HepG2 (cell line): ENCODE measurements around the gene ARMH1. TPM values are rescaled to one million over a fixed set of nuclear protein-coding genes. Genes with fewer than 3 reads are reported as not detected.

Experiments used
- GPBP1L1 ChIP-seq: sonication (generic); formaldehyde crosslinking; IDR thresholded peaks from 2 replicates; pipeline ENCODE4 v1.5.0; 2020; ENCODE audit warnings: mild to moderate bottlenecking, missing genetic modification reagents
- HIC2 ChIP-seq: sonication (generic); formaldehyde crosslinking; IDR thresholded peaks from 2 replicates; pipeline ENCODE4 v1.9.0; 2022; ENCODE audit warnings: low read depth, missing genetic modification reagents
- HOXA7 ChIP-seq: sonication (generic); formaldehyde crosslinking; IDR thresholded peaks from 2 replicates; pipeline ENCODE4 v1.8.1; 2022; ENCODE audit warnings: mild to moderate bottlenecking, missing genetic modification reagents, moderate library complexity
- IRF9 ChIP-seq: sonication (generic); formaldehyde crosslinking; IDR thresholded peaks from 2 replicates; pipeline ENCODE4 v1.8.0; 2022; ENCODE audit warnings: missing genetic modification reagents, mild to moderate bottlenecking, borderline replicate concordance
- MBNL3 ChIP-seq: fragments of 250-450 bp; sonication (Bioruptor Pico); conservative IDR thresholded peaks from 2 replicates; pipeline ENCODE4 v1.8.0; 2022; ENCODE audit warnings: mild to moderate bottlenecking, inconsistent platforms
- NFATC3 ChIP-seq: sonication (generic); formaldehyde crosslinking; IDR thresholded peaks from 2 replicates; pipeline ENCODE4 v1.5.1; 2020; ENCODE audit warnings: mild to moderate bottlenecking, missing genetic modification reagents
- ONECUT2 ChIP-seq: sonication (generic); formaldehyde crosslinking; IDR thresholded peaks from 2 replicates; pipeline ENCODE4 v1.4.0; 2020; ENCODE audit warnings: missing genetic modification reagents
- PHF5A ChIP-seq: IDR thresholded peaks from one replicate; pipeline ENCODE4 v1.6.1; 2018; ENCODE audit warnings: low read depth, missing genetic modification reagents; ENCODE audit not compliant: unreplicated experiment
- ZBTB8A ChIP-seq: sonication (generic); formaldehyde crosslinking; IDR thresholded peaks from 2 replicates; pipeline ENCODE4 v1.4.0; 2020; ENCODE audit warnings: mild to moderate bottlenecking, low read depth, missing genetic modification reagents, borderline replicate concordance
- ZFP1 ChIP-seq: IDR thresholded peaks from 2 replicates; pipeline ENCODE4 v1.6.1; 2016
- ZFP36L1 ChIP-seq: sonication (generic); formaldehyde crosslinking; IDR thresholded peaks from 2 replicates; pipeline ENCODE4 v1.8.0; 2022; ENCODE audit warnings: mild to moderate bottlenecking, missing genetic modification reagents, moderate library complexity
- ZMYM3 ChIP-seq: sonication (generic); formaldehyde crosslinking; IDR thresholded peaks from 2 replicates; pipeline ENCODE4 v1.5.1; 2020; ENCODE audit warnings: mild to moderate bottlenecking, missing genetic modification reagents
- ZNF251 ChIP-seq: sonication (generic); formaldehyde crosslinking; IDR thresholded peaks from 2 replicates; pipeline ENCODE4 v1.9.0; 2021; ENCODE audit warnings: mild to moderate bottlenecking, missing genetic modification reagents
- ZNF580 ChIP-seq: IDR thresholded peaks from 2 replicates; pipeline ENCODE4 v1.6.1; 2016; ENCODE audit warnings: low read depth, borderline replicate concordance
- ZNF780A ChIP-seq: sonication (generic); formaldehyde crosslinking; IDR thresholded peaks from 2 replicates; pipeline ENCODE4 v1.8.0; 2022; ENCODE audit warnings: mild to moderate bottlenecking, missing genetic modification reagents, moderate library complexity
- polyA plus RNA-seq, 8 experiments: library from polyadenylated mRNA; depleted of rRNA in 3 of 8; stranded (reverse) in 7 of 8; unstranded in 1 of 8; fragments of >200 nt; fragmentation: Illumina TruSeq in 4 of 8; extraction: Trizol in 4 of 8; gene quantifications; 2 replicates each; pipeline versions ENCODE4 v1.2.1 to v1.2.3, GENCODE V29; 2011 to 2016; ENCODE audit warnings: low read depth in 4 of 8, missing spikeins in 1 of 8, mixed read lengths in 1 of 8; ENCODE audit not compliant: insufficient read depth in 1 of 8
- total RNA-seq, 5 experiments: library from RNA; depleted of rRNA; stranded (reverse); fragments of >200 nt; fragmentation: Illumina TruSeq; extraction: Trizol; gene quantifications; 2 replicates each; pipeline ENCODE4 v1.2.3, GENCODE V29; 2016; ENCODE audit warnings: low read depth in 1 of 5
- TF ChIP-seq, protein P1 (sequence below): sonication (generic); formaldehyde crosslinking; IDR thresholded peaks from 2 replicates; pipeline ENCODE4 v1.4.0; 2020; ENCODE audit warnings: missing genetic modification reagents, mild to moderate bottlenecking, borderline replicate concordance
- TF ChIP-seq, protein P2 (sequence below): sonication (generic); formaldehyde crosslinking; IDR thresholded peaks from 2 replicates; pipeline ENCODE4 v1.4.0; 2020; ENCODE audit warnings: missing genetic modification reagents, borderline replicate concordance
- TF ChIP-seq, protein P3 (sequence below): sonication (generic); formaldehyde crosslinking; IDR thresholded peaks from 2 replicates; pipeline ENCODE4 v1.9.0; 2021; ENCODE audit warnings: missing genetic modification reagents, borderline replicate concordance

The ARMH1 gene
- total and polyA plus RNA-seq, 2 of the 13 experiments (the other 11 are each of a cell fraction or from before 2014, with no cell fraction given), result 0.69 TPM; not detected in 1

DNA sequence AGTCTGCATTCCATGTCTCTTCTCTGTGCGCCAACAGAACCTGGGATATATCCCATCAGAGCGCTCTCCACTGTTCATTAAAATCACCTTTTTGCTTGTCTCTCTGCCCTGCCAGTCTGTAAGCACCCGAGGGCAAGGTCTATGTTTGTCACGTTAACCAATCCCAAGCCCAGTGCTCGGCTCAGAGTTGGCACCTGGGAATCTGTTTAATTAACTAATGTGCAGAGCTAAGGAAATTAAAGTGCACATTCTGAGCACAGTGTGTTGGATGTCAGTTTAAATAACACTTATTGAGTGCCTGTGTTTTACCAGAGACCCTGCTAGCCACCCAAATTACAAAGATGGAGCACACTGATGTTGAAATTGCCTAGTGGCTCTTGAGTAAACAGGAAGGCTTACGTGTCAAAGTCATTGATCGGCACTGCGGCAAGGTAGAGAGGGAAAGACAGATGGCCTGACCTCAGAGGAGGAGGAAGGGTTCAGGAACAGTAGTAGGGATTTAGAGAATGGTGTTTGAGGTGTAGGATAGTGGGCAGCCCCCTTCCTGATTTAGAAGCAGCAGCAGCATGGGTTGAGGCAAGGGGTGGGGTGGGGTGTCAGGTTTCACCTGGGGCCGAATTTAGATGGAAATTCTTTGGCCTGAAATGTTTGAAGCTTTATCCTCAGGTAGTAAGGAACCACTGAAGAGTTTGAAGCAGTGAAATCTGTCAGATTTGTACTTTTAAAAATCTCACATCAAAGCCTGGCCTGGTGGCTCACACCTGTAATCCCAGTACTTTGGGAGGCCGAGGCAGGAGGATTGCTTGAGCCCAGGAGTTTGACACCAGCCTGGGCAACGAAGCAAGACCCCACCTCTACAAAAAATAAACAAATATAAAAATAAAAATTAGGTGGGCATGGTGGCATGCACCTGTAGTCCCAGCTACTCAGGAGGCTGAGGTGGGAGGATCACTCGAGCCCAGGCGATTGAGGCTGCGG lies 7.7 kb downstream of the ARMH1 start (continued):
- no peak for TF ChIP-seq IRF9 (CRISPR knock-in tag)
- TF ChIP-seq ZFP36L1, result peak; percentile 80; the same call in 1 of the 2 replicates
- TF ChIP-seq, protein P1, sequence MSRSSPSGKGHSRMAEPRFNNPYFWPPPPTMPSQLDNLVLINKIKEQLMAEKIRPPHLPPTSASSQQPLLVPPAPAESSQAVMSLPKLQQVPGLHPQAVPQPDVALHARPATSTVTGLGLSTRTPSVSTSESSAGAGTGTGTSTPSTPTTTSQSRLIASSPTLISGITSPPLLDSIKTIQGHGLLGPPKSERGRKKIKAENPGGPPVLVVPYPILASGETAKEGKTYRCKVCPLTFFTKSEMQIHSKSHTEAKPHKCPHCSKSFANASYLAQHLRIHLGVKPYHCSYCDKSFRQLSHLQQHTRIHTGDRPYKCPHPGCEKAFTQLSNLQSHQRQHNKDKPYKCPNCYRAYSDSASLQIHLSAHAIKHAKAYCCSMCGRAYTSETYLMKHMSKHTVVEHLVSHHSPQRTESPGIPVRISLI, result no peak
- TF ChIP-seq ZFP1, result no peak
- no peak for TF ChIP-seq NFATC3
- TF ChIP-seq ONECUT2 (CRISPR knock-in tag), result peak; percentile 99
- peak; percentile 66; the same call in 1 of the 2 replicates for TF ChIP-seq ZNF580 (CRISPR knock-in tag)
- no peak for TF ChIP-seq GPBP1L1 (CRISPR knock-in tag)
- TF ChIP-seq HIC2 (CRISPR knock-in tag), result peak; percentile 78; the same call in 1 of the 2 replicates
- TF ChIP-seq ZBTB8A (CRISPR knock-in tag), result no peak
- TF ChIP-seq ZNF251 (CRISPR knock-in tag), result no peak
- TF ChIP-seq MBNL3 (CRISPR knock-in tag), result no peak
- TF ChIP-seq ZMYM3 (CRISPR knock-in tag), result peak; percentile 97
- peak; percentile 87 for TF ChIP-seq PHF5A (CRISPR knock-in tag)
- TF ChIP-seq, protein P2, sequence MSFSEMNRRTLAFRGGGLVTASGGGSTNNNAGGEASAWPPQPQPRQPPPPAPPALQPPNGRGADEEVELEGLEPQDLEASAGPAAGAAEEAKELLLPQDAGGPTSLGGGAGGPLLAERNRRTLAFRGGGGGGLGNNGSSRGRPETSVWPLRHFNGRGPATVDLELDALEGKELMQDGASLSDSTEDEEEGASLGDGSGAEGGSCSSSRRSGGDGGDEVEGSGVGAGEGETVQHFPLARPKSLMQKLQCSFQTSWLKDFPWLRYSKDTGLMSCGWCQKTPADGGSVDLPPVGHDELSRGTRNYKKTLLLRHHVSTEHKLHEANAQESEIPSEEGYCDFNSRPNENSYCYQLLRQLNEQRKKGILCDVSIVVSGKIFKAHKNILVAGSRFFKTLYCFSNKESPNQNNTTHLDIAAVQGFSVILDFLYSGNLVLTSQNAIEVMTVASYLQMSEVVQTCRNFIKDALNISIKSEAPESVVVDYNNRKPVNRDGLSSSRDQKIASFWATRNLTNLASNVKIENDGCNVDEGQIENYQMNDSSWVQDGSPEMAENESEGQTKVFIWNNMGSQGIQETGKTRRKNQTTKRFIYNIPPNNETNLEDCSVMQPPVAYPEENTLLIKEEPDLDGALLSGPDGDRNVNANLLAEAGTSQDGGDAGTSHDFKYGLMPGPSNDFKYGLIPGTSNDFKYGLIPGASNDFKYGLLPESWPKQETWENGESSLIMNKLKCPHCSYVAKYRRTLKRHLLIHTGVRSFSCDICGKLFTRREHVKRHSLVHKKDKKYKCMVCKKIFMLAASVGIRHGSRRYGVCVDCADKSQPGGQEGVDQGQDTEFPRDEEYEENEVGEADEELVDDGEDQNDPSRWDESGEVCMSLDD, result no peak
- TF ChIP-seq HOXA7, result no peak
- TF ChIP-seq, protein P3, sequence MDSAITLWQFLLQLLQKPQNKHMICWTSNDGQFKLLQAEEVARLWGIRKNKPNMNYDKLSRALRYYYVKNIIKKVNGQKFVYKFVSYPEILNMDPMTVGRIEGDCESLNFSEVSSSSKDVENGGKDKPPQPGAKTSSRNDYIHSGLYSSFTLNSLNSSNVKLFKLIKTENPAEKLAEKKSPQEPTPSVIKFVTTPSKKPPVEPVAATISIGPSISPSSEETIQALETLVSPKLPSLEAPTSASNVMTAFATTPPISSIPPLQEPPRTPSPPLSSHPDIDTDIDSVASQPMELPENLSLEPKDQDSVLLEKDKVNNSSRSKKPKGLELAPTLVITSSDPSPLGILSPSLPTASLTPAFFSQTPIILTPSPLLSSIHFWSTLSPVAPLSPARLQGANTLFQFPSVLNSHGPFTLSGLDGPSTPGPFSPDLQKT, result no peak
- TF ChIP-seq ZNF780A (CRISPR knock-in tag), result no peak
